Measurements from ENCODE around the gene FAM53A.
"Not testable (repeated sequence)": the region's sequence is repeated elsewhere in the genome, so short reads cannot be mapped to it uniquely, and the experiment has no call there.

Gene FAM53A

DNA sequence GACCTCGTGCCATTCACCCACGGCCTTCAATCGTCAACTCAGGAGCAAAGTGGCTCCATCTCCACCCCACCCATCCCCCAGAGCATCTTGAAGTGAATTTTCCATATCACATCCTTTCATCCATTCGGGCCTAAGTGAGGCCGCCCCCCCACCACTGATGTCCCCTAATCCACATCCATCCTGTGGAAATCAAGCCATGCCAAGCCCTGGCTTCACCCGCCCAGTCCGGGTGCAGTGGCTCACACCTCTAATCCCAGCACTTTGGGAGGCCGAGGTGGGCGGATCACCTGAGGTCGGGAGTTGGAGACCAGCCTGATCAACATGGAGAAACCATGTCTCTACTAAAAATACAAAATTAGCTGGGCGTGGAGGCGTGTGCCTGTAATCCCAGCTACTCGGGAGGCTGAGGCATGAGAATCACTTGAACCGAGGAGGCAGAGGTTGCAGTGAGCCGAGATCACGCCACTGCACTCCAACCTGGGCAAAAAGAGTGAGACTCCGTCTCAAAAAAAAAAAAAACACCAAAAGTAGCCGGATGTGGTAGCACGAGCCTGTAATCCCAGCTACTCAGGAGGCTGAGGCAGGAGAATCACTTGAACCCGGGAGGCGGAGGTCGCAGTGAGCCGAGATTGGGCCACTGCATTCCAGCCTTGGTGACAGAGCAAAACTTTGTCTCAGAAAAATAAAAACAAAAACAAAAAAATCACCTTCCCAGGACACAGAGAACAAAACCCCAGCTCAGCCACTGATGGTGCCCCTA, 76.5 kb downstream of the FAM53A start:
- DNase-seq (ENCODE audit: low spot score) = not testable (repeated sequence)

DNA sequence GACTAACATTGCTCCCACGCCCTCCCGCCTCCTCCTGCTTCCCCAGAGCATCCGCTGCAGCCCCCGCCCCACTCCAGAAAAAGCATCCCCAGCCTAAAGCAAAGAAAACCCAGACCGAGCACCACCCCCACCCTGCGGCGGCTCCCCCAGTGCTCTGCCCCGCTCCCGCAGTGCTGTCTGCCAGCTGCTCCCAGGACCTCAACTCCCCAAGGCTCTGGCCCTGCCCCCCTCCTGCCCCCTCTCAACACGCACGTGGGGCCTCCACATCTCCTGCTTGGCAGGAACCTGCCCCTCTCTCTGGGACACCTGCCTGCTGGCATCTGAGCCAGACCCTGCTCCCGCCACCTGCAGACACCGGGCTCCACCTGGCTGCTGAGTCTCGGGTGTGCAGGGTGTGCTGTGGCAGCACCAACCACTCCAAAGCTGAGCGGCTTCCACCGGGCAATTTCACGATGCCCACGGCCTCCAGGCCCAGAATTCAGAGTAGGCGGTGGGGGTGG, 79.4 kb downstream of the FAM53A start:
- peak; percentile 11 for DNase-seq (ENCODE audit: low spot score)

DNA sequence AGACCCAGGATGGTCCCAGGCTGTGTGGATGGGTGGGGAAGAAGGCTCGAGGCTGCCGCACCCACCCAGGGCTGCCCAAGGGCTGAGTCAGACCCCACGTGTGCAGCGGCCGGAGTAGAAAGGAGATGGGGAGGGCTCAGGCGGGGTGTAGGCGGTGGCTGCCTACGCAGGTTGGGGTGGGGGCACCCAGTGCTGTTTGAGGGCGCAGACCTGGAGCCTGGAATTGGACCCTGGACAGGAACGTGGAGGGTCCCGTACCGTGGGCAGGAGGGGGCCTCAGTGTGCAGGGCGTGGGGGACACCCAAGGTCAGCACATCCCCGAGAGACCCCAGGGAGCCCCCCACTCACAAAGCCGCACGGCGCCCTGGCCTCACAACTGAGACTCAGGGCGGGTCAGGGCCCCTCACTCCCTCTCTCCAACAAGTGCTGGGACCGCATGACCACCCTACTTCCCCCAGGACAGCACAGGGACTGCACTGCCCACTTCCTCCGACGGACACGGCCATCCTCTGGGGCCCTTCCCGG, 79.9 kb downstream of the FAM53A start:
- no peak for DNase-seq (ENCODE audit: low spot score)

DNA sequence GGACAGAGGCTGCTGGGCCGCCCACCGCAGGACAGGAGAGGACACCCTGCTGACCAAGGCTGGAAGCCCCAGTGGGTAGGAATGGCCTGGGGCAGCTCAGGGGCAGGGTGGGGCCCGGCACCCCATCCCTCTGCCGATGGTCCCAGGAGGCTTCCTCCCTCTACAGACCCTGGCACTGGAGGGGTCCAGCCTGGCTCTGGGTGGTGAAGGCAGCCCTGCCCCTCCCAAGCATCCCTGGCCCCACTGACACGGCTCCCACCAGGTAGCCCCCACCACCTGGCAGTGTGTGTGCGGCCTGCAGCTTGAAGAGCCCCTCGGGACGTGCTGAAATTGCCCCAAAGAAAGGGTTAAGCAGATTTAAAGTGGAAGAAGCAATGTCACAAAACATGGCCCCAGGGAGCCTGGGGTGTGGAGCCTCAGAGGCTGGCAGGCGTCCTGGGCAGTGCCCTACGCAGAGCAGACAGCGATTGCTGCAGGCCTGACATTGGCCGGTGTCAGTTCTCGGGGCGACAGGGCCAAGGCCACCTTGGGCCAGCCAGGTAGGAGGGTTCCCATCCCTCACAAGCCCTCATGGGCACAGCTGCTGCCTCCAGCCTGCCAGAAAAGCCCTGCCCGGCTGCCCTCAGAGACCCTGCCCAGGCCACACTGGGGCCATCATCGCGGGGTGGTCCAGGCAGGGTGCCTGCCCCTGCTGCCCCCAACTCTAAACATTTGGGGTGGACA, 80.5 kb downstream of the FAM53A start:
- DNase-seq (ENCODE audit: low spot score) = no peak

DNA sequence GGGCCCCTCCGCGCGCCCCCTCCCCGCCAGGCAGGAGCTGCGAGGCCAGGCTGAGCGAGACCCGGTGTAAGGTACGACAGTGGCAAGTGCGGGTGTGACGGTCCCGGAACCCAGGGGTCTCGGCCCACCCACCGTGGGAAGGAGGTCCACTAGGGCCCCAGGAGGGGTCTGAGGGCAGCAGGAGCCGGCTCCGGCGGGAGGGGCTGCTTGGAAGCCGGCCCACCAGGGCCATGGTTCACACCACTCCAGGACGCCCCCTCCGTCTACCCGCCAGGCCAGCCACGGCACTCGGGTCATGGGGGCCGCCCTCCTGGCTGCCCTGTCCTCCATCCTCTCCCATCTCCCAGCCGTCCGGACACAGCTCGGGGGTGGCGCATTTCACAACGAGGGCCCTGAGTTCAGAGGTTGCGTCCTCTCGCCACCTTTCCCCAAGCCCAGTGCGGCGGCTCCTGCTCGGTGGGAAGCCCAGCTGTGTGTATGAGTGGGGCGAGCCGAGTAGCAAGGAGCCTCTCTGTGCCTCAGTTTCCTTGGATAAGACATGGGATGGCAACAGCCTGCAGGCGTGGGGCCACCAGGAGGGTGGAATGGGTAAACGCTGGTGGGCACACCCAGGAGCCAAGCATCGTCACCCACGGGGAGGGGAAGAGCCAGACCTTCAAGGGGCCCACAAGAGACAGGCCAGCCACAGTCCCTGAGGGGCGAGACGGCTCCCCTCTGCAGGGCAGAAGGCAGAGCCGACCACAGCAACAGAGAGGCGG, 81.3 kb downstream of the FAM53A start:
- DNase-seq (ENCODE audit: low spot score) = no peak

DNA sequence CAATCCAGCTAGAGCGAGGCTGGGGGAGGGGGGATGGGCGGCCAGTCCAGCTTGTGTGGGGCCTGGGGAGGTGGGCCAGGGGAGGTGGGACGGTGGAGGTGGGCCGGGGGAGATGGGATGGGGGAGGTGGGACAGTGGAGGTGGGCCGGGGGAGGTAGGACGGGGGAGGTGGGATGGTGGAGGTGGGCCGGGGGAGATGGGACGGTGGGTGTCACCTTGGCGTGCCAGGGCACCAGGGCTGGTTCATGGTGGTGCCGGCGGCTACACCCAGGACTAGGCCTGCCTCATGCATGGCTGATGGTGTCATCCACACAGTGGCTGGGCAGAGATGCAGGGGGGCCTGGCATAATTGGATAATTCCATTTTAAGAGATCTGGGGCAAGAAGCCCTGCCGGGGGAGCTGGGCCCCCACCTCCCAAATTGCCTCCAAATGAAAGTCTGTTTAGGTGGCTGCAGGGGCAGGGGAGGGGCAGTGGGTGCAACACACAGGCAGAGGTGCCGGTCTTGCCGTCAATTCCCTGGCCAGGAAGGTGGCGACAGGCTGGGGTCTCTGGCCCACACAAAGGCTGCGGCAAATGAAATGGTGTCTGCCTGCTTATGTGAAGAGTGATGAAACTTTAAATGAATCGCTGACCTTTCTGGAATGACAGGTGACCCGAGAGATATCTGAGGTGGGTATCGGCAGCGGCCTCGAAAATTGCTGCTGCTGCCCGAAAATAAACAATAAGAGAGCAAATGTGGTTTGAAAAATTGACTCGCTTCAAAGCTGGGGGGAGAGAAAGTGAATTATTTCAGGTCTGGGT, 82.1 kb downstream of the FAM53A start:
- DNase-seq (ENCODE audit: low spot score) = no peak

DNA sequence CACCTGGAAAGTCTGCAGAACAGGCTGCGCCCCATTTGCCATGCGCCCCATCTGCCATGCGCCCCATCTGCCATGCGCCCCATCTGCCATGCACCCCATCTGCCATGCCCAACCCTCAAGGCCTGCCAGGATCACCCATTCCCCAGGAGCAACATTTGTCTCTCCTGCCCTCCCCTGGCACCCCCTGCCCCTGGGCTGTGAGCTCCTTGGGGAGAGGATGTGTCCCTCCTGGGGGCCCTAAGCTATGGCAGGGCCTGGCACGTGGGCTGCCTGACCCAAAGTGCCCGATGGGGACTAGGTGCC, 82.6 kb downstream of the FAM53A start:
- no peak for DNase-seq (ENCODE audit: low spot score)

DNA sequence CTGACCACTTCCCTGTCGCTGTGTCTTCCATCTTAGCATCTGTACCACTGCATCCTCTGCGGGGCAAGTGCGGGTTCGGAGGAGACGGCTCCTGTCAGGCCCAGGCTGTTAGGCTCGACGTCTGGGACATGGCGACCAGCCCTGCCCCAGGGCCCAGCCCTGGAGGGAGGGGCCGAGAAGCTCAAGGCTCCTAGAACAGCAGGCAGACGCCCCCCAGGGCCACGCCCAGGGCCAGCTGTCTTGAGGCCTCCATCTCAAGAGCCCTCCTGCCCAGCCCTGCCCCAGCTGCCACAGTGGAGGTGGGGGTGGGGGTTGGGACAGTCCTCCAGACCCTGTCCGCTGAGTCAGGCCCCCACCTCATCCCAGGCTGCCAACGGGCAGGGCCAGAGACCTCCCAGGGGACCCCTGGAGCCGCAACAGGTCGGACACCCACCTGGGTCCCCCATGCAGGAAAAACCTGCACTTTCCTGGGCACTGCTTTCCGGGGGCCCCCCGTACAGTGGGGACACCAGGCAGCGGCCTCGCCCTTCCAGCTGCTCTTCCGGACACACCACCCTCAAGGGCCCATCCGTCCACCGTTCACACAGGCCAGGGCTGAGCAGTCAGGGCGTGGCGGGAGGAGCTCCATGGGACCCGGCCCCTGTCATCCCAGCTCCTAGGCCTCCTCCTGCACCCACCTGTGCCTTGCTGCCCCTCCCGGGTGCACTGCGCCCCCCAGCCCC, 83.1 kb downstream of the FAM53A start:
- DNase-seq (ENCODE audit: low spot score) = no peak

DNA sequence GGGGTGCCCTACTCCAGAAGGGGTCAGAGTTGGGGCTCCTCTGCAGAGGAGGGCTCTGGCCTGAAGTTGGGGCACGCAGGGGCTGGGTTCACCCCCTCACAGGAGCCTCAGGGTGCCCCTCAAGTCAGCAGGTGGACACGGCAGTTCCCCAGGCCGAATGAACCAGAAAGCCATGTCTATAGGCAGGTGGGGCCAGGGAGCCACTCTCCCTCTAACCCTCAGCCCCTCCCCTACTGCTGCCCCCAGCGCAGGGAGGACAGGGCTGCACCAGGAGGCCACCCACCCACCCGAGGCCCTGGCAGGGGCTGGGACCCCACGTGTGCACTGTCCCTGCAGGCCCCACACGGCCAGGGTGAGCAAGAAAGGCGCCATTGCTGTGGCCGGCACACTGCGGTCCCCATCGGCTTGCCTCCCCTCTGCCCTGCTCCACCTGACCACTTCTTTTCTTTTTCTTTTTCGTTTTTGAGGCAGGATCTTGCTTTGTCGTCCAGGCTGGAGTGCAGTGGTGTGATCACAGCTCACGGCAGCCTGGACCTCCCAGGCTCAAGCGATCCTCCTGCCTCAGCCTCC, 83.8 kb downstream of the FAM53A start:
- DNase-seq (ENCODE audit: low spot score) = no peak

DNA sequence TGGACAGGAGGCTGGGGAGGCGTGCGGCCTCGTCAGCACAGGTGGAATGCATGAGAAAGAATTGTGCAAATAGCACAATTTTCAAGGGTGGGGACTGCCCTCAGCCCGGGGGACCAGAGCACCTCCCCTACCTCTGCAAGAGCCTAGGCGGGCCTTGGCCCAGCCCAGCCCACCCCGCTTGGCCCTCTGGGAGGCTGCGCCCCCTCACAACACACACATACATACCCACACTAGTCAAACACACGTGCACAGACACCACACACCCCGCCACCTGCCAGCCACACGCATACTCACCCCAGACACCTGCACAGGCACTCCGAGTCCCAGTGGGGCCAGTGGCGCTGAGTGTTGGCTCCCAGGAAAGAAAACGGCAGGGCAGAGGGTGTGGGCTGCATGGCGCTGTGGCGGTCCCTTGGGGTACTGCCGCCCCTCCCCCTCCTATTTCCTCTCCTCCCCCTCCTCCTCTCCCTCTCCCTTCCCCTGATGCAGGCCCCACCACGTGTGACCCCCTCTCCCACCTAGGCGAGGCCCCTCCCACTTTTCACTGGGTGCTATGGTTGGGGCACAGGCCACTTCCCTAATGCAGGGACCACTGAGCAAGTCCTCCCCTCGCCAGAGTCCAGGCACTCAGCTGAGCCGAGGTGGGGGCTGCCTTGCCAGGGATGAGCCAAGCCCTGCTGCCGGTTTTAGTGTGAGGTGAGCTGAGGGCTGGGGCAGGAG, 84.5 kb downstream of the FAM53A start:
- no peak for DNase-seq (ENCODE audit: low spot score)

DNA sequence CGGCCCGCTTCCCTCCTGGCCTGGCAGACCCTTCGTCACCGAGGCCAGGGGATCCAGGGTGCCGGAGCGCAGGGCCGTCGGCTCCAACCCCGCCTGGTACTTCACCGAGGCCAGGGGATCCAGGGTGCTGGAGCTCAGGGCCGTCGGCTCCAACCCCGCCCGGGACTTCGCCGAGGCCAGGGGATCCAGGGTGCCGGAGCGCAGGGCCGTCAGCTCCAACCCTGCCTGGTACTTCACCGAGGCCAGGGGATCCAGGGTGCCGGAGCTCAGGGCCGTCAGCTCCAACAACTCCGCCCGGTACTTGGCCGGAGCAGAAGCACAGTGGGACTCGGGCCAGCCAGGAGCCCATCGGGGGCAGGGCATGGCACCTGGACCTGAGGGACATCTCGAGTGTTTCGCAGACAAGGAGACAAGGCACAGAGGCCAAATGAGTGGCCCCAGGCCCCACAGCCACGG, 85.1 kb downstream of the FAM53A start:
- DNase-seq (ENCODE audit: low spot score) = no peak

DNA sequence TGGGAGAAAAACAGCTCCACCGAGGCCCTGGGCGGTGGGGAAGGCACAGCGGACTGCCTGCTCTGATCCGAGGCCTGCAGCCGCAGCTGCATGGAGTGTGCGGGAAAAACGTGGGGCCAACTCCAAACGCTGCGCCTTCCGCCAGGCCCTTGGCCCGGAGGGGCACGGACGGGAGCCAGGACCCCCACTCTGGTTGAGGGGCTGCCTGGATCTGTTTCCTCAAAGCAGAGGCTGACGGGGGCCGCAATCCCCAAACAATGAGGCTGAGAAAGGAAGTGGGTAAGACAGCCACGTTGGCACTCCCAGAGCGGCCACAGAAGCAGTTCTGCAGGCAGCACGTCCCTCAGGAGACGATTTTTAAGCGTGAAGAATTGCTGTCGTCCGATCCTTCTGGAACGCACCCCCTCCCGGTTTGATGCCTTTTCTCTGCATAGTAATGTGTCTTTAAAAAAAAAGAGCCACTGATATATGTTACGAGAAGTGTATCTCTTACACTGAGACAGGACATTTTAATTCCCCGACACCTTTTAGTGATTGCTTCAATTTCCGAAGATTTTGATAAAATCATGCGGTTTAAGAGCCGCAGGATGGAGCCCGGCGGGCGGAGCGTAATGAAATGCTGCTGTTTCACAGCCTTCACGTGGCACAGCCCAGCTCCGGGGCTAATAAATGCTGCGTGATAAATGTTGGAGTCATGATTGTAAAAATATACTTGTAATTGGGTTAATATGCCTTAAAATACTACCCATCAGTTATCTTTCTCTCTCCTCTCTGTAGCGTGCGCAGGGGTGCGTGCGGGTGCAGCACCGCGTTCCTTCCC, 85.7 kb downstream of the FAM53A start:
- DNase-seq (ENCODE audit: low spot score) = no peak

DNA sequence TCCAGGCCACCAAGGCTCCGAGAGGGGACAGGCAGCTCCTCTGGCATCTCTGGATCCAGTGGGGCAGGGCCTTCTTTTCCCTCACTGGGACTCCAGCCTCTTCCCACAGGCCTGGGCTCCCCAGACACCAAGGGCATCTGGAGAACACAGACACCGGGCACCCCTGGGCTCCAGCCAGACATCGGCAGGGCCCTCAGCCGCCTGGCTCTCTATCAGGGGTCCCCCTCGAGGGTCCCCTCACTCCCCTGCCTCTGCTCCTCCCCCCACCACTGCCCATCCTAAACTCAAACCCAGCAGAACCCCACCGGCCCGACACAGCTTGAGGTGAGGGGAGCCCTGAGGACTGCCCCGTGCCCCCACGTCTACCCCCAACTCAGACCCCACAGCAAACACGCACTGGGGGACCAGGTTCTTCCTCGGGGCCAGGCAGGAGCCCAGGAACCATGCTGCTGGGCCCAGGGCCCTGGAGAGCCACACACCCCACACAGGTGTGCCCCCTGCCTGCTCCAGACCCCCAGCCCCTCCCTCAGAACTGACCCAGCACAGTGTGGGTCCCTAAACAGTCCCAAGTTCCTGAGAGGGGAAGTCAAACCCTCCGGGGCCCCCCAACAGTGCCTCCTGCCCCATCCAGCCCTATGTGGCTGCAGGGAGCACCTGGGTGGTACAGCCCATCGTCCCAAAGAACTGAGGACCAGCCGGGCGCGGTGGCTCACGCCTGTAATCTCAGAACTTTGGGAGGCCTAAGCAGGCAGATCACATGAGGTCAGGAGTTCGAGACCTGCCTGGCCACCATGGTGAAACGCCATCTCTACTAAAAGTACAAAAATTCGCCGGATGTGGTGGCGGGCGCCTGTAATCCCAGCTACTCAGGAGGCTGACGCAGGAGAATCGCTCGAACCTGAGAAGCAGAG, 86.8 kb downstream of the FAM53A start:
- no peak for DNase-seq (ENCODE audit: low spot score)

DNA sequence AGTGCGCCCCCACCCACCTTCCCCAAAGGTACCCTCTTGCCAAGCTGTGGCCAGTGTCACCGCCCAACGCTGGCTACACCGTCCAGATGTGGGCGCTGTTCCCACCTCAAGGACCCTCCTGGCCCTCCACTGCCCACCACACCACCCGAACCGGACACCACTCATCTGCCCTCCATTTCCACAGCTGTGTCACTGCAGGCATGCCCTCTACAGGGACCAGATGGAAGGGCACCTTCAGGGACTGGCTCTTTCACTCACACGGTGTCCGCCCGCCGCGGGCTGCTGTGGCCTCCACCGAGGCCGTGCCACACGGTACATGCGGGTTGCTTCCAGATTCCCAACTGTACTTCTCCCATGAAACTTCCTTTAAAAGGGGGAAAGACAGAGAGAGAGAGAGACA, 87.7 kb downstream of the FAM53A start:
- DNase-seq (ENCODE audit: low spot score) = no peak

DNA sequence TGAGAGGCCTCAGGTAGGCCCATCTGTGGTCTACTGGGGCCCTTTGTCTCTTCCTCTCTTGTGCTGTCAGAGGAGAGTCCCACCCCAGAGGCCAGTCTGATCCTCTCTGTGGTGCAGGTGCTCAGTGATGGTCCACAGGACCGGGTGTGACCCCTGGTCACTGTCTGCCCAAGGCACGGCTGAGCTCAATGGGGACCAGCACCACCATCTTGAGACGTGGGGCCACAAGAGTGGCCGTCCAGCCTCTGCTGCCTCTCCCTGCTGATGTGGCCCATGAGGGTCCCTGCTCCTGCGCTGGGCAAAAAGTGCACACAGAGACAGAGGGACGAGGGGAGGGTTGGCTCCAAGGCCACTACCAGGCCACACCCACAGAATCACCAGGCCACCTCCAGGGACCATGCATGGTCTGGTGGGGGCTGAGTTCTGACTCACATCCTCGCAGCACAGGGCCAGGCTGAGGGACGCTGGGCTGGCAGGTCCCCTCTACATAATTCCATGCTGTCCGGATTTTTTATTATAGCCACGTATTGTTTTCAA, 88.3 kb downstream of the FAM53A start:
- DNase-seq (ENCODE audit: low spot score) = no peak

DNA sequence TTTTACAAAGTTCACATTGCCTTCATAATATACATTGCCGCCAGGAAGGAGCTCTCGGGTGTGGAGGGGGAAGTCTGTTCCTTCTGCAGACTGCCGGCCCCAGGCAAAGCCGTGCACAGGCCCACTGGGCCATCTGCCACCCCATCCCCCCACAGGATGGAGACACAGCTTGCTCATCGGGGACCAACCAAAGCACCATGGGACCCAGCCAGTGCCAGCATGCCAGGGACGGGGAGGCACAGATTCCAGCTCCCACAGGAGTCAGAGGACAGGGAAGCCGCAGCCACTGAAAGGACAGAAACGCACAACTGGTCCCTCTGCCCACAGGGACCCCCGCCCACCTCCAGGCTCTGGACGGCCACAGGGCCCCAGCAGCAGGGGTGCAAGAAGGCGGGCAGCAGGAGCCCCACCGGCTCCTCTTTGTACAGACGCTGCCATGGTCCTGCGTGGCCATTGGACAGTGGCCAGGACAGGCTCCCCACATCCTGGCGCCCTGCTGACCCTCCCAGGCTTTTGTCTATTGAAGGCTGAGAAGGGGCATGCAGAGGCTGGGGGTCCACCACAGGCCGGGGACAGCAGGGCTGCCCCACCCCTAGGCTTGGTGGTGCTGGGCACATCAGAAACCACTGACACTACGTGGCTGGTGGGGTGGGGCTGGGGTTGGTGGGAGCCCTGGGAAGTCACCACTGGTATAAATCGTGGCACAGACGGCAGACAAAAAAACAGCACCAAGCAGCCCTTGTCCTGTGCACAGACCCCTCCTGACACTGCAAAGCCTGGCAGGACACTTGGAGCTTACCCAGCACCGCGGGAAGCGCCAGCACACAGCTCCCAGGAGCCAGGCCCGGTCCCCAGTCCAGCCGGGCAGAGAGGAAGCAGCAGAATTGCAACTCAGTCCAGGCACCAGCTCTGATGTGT, 89.0 kb downstream of the FAM53A start:
- no peak for DNase-seq (ENCODE audit: low spot score)

DNA sequence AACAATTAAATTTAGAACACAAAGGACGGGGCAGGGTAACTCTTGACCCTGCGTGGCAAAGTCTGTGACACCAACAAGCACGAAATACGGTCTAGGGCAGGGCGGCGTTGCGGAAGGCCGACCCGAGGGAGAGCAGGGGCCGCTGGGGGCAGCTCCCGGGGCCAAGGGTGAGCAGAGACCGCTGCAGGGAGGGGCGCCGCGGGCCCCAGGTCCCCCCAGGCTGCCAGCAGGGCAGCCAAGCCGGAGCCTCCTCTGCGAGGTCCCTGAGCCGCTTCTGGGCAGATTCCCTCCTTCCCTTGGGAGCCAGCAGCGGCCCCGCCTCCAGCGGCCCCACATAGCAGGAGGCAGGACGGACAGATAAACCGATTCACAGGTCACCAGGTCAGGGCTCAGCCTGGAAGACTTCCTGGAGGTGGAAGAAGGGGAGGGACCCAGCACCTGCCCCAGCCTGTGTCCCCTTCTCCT, 90.2 kb downstream of the FAM53A start:
- DNase-seq (ENCODE audit: low spot score) = no peak
